Myocyte (in vitro differentiated cells): ENCODE results near the gene PRSS3. TPM values are rescaled to one million over a fixed set of nuclear protein-coding genes. Genes with fewer than 3 reads are reported as not detected.
A peak's percentile ranks its signal among the peaks of the same experiment; 100 is the strongest.
"Not testable (repeated sequence)": the region's sequence is repeated elsewhere in the genome, so short reads cannot be mapped to it uniquely, and the experiment has no call there.

Experiments used
- DNase-seq: peaks from one replicate; pipeline ENCODE4 v3.0.0-alpha.2; 2012; ENCODE audit warnings: low read depth
- polyA plus RNA-seq: library from polyadenylated mRNA; unstranded; fragments of >200 nt; gene quantifications from one replicate; pipeline ENCODE4 v1.2.1, GENCODE V29; 2012; ENCODE audit warnings: missing spikeins
- total RNA-seq: library from RNA; depleted of rRNA; stranded (reverse); fragments of >200 nt; gene quantifications from 2 replicates; pipeline ENCODE4 v1.2.3, GENCODE V29; 2014

The PRSS3 gene
- not detected in 2 replicates for total RNA-seq
- not detected for polyA plus RNA-seq

DNA sequence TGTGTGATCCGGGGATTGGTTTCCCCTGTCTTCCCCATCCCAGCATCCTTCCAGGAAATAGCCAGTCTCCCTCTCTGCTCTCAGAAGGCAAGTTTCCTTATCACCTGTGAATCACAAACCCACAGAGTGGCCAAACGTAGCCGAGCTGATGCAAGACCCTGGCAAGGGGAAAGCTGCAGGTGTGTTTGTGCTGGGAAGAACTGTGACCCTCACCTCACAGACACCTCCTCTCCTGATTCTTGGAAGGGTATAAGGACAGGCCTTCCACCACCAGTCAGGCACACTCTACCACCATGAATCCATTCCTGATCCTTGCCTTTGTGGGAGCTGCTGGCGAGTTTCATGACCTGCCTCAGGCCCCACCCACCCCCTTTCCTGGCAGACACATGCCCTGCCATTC is at the start of gene PRSS3:
PRSS3 (plus strand) TSS at position 281 of the 400 bp plus-strand sequence; CDS start at position 294, 13 bp downstream.
- no peak for DNase-seq

DNA sequence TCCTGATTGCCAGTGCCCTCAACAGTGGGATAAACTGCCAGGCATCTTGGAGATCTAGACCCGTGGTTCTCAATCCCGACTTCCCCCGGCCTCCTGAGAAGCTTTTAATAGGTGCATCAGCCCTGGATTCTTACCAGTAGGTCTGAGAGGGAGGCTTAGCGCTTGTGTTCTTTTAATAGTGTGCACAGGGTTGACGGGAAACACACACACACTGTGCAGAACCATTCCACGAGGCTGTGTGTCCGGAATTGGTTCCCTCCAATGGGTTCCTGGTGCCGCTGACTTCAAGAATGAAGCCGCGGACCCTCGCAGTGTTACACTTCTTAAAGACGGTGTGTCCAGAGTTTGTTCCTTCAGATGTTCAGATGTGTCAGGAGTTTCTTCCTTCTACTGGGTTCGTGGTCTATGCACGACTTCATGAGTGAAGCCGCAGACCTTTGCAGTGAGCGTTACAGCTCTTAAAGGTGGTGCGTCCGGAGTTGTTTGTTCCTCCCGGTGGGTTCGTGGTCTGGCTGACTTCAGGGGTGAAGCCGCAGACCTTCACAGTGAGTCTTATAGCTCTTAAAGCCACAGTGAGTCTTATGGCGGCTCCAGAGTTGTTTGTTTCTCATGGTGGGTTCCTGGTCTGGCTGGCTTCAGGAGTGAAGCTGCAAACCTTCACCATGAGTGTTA is 46.6 kb upstream of the PRSS3 start:
- no peak for DNase-seq

DNA sequence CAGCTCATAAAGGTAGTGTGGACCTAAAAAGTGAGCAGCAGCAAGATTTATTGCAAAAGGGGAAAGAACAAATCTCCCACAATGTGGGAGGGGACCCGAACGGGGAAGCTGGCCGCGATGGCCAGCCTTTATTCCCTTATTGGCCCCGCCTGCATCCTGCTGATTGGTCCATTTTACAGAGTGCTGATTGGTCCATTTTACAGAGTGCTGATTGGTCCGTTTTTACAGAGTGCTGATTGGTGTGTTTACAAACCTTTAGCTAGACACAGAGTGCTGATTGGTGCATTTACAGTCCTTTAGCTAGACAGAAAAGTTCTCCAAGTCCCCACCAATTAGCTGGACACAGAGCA is 46.1 kb upstream of the PRSS3 start:
- not testable (repeated sequence) for DNase-seq

DNA sequence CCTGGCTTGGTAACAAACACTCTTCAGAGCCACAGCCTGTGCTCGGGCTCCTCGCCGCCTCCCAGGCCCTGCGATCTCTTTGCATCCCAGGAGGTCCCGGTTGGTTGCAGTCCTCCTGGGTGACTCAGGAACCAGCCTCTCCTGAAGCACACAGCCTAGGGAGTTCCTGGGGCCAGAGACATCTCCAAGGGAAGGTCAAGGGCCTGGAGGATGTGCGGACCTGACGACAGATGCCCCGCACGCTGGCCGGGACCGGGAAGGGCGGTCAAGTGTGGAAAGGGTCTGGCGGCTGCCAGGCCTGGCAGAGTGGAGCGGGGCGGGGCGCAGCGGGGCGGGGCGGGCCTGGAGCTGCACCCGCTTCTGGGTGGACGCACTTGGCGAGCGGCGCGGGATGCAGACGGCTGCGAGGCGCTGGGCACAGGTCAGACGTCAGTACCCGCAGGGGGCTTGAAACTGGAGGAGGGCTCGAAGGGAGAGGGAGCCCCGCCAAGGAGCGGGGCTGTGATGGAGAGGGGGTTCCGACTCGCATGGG is 45.0 kb upstream of the PRSS3 start:
- DNase-seq, result no peak

DNA sequence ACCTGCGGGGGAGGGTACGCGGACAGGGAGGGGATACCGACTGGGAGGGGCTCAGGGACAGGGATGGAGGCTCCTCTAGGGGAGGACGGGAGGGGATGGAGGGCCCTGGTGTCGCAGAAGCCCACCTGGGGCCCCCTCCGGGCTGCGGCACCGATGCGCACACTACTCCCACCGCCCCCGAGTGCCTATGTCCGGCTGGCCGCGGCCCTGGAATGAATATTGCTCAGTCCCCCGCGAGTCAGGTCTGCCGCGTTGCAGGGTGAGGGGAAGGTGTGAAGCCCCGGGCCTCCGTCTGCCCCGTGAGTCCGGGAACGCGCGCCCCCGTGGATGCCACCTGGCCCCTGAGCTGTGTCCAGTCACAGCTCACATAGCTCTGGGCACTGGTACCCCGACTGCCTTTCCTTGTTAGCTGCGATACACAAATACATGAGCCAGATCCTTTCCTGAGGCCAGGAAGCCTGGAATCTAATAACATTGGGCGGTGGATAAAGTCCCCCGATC is 44.5 kb upstream of the PRSS3 start:
- no peak for DNase-seq

DNA sequence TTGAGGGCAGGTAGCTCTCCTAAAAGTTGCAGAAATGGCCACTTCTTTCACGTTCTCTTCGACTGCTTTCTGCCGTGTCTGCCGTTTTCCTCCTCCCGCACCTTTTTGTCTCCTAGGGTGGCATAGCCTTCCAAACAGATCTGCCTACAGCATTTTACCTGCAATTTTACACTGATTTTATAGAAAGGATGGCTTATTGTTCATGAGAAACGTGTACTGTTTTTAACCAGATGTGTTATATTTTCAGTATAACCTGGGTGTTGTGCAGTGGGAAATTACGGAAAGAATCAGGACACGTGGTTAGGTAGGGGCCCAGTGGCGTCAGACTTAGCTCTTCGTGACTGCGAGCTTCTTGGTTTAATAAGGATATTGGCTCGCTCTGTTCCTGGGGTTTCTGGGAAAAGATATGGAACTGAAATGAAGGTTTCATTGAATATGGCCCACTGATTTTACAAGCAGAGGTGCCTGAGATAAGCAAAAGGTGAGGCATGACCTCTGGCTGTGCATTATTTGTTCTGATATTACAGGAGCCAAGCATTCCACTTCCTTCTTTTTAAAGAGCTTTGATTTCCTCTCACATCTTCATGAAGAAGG is 43.7 kb upstream of the PRSS3 start:
- no peak for DNase-seq

DNA sequence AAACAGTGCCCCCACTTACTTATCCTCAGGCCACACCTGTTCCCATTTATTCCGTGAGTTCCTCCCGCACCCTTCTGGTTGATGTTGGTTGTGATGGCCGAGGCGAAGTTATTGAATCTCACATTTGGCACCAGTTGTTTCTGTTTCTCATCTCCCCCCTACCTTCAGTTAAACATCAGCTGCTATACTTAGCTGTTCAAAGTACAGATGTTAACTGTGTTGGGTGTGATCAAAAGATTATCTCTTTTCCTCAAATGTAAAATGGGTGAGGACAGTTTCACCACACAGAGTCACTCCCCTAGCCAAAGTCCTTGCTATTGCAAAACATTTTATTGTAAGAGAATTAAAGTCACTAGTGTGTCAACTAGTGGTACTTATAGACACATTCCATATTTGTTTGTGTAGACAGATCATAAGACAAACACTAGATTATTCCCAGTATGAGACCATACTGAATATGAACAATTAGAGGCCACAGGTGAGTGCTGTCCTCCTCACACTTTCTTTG is 43.2 kb upstream of the PRSS3 start:
- DNase-seq, result no peak

DNA sequence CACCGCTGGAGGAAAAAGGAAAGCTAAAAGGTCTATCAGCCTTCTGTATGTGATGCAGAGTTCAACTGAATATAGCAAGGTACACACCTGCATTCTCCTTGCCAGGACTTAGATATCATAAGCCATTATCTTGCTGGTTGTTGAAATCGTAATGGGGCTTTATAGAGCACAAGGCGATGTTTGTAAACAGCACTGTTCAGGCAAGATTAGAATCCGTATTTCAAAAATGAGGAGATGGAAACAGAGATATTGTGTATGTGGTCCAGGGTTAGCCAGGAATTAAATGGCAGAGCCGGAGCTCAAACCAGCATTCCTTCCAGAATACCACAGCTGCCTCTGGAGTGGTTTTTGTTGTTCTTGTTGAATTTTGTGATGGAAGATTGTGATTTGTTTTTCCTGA is 42.6 kb upstream of the PRSS3 start:
- DNase-seq, result not testable (repeated sequence)

DNA sequence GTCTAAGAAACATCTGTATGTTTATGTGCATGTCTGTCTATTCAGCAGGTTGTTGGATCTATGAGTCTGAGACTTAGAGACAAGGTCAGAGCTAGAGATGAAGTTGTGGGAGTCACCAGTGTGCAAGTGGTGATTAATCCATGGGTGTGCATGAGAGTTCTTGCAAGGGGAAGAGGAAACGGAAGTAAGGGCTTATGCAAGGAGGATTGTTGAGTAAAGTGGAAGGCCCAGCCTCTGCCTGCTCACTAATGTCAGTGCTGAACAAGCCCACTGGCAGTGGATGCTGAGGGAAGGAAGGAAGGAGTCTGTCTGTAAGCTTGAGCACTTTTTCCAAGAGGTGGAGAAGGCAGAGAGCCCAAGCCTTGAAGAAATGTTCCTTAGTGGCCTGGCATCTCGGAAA is 35.7 kb upstream of the PRSS3 start:
- DNase-seq, result not testable (repeated sequence)

DNA sequence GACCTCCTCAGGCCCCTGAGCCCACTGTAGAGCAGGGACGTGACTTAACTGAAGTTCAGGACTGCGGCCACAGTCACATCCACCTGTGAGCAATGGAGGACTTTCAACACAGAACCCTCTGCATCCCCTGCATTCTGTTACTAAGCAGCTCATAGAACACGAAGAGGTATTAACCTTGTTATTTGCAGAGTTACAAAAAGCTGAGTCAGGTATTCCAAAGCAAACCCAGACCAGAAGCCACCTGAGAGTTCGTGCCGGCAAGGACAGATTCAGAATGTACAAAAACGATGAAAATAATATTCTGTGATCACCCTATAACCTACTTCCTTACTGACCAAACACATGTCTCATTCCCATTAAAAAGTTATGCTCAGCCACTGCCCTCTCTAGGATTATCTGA is 33.0 kb upstream of the PRSS3 start:
- no peak for DNase-seq

DNA sequence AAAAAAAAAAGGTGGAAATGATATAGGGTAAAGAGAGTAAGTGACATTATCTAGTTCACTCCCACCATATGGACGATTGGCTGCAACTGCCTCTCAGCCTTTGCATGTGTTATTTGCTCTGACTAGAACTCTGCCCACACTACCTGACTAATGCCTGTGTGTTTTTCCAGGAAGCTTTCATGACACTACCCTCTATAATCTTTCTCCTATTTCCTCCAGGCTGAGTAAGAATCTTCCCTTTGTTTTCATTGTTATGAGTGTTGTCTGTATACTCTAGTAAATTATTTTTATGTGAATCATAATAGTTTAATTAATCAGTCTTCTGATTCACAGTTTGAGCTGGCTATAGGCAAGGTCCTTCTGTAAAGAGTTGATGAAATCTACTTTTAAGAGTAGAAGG is 31.7 kb upstream of the PRSS3 start:
- DNase-seq, result not testable (repeated sequence)

DNA sequence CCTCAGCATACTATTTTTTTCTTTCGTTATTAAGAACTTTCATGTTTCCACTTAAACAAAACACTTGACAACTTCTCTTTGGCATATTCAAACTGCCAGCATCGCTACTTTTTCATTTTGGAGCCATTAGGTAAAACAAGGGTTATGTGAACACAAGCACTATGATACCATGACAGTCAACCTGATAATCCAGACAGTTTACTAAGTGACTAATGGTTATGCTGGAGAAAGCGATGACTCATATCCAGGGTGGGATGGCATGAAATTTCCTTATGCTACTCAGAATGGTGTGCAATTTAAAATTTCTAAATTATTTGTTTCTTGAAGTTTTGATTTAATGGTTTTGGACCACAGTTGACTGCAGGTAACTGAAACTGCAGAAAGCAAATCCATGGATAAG is 29.9 kb upstream of the PRSS3 start:
- DNase-seq, result no peak

DNA sequence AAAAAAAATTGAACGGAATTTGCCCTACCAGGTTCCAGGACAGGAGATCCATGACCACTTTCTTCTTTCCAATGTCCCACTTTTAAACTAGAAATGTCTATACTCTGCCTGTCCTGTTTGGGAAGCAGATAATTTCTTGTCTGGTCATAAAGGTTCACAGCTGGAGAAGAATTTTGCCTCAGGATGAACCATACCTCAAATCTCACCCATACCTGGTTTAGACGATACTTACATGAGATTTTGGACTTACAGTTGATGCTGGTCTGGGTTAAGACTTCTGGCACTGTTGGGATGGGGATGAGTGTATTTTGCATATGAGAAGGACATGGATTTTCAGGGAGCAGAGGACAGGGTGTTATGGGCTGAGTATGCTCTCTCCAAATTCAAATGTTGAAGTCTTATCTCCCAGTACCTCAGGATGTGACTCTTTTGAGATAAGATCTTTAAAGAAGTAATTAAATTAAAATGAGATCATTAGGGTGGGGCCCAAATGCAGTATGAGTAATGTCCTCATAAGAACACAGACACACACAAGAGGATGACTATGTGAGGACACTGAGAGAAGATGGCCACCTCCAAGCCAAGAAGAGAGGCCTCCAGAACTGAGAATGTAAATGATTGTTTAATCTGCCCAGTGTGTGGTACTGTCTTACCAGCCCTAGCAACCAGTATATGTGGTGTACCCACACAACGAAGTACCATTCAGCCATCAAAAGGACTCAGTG is 25.0 kb upstream of the PRSS3 start:
- not testable (repeated sequence) for DNase-seq

DNA sequence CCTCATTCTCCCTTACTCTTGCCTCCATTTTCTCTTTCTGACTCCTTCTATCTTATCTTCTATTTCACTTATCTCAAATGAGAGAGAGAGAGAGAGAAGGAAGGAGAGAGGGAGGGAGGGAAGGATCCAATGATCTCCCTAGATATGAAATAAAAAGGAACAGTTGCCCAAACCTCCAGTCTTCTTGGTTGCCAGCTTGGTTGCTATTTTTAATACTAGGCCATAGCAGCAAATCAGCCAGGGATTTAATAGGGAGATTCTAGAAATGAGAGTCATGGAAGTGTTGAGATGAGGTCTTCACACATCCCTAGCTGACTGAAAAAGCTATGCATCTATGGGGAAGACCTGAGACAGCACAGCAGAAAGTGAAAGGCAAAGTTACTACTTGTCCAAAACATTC is 22.2 kb upstream of the PRSS3 start:
- DNase-seq, result peak; percentile 25

DNA sequence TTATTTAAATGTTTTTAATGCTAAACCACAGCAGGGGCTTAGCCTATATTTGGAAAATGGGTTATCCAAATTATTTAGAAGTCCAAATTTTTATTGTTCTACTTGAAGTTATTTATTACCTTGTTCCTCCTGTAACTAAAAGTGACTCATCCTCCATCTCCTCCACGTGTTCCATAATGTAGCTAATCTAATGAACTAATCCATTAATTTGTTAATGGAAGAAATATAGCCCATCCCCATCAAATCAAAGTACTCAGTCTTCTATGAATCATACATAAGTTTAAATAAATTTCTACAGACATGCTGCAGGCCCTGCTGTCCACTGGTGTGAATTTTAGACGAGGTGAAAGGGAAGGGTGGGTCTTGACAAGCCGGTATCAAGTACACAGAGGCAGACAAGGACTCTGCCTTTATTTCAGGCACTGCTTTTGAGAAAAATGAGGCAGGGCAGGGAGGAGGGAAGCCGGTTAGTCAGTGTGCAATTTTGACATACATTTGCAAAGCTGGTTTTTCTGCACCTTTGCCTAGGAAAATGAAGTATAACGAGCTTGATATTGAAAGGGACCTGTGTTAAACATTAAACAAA is 21.2 kb upstream of the PRSS3 start:
- not testable (repeated sequence) for DNase-seq

DNA sequence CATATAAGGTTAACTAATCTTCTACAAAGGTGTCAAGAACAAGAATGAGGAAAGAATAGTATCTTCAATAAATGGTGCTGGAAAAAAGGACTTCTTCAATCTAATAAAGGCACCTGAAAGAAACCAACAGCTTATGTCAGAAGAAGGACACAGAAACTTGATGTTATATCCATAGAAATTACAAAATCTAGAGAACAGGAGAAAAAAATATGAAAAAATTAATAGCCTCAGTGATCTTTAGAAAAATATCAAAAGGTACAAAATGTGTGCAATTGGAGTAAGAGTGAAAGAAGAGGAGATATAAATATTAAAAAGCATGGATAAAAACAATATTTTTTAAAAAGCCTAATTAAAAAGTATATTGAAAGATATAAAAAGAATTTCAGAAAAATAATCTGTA is 18.8 kb upstream of the PRSS3 start:
- no peak for DNase-seq

DNA sequence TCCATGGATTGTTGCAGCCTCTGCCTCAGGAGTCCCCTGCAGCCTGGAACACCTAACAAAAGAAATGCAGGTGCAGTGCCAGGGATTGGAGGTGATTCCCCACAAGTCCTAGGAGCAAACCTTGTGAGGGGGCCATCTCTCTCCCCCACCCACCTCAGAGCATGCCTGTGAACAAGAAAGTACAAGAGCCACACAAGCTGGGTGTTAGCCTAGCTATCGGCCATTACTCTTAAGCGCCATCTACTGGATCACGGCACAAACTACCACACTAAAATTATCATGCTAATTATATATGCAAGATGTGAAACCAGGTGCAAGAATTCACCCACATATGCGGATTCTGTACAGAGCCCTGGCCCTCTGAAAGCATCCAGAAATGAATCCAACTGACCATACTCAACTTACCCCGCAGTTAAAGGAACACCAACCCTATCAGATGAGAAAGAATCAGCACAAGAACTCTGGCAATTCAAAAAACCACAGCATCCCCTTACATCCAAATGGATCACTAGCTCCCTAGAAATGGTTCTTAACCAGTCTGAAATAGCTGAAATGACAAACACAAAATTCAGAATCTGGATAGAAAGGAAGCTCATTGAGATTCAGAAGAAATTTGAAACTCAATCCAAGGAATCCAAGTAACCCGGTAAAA is 16.5 kb upstream of the PRSS3 start:
- peak; percentile 56 for DNase-seq

DNA sequence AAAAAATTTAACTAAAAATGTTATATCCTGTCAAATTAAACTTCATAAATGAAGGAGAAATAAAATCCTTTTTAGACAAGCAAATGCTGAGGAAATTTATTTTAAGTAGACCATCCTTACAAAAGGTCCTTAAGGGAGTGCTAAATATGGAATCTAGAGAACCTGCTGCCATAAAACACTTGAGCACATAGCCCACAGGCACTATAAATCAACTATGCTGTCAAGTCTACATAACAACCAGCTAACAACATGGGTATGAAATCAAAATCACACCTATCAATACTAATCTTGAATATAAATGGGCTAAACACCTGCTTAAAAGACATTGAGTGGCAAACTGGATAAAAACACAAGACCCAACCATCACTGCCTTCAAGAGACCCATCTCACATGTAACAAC is 15.1 kb upstream of the PRSS3 start:
- no peak for DNase-seq

DNA sequence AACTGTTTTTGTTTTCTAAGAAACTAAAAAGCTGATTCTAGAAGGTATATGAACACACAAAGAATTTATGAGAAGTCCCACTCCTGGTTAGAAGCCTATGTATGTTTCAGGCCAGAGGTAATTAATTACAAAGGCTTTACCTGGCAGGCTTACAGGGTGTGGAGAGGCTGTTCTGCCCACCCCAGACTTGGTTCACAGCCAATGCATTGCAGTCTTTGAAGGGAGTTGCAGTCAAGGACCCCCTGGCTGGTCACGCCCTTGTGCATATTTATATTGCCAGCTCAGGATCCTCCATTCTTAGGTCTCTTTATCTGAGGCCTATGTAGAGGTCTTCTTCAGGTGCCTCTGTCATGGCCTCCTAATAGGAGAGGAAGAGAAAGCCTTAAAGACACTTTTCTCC is 13.6 kb upstream of the PRSS3 start:
- no peak for DNase-seq

DNA sequence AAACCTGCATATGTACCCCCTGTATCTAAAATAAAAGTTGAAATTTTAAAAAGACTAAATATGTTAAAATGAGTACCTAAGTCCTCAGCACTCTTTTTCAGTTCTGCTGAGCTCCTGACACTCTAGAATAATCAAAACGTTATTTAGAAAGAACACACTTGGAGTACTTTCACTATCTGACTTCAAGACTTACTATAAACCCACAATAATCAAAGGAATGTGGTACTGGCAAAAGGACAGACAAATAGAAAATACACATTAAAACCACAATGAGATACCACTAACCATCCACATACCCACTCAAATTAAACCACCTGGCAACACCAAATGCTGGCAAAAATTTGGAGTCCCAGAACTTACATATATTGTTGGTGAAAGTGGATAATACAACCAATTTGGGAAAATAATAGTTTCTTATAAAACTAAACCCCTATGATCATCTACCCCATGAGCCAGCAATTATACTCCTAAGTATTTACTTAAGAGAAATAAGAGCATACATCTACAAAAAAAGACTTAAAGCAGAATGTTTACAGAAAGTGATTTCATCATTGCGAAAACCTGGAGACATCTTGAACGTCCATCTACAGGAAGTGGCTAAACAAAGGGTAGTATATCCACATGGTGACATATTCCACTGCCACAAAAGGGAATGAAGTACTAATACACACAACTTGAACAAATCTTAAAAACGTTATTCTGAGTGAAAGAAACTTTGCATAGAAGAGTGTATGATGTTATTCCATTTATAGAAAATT is 12.8 kb upstream of the PRSS3 start:
- peak; percentile 39 for DNase-seq
